WTC11 (cell line): ENCODE results near the gene RPP40. TPM values are rescaled to one million over a fixed set of nuclear protein-coding genes. Genes with fewer than 3 reads are reported as not detected.

ENCODE experiments used
- ATAC-seq: fragments of 200-7000 bp; cut with Tn5 transposase; 2 replicates; pipeline ENCODE4 v1.10.0; 2021; ENCODE audit warnings: mild to moderate bottlenecking, moderate library complexity
- CTCF ChIA-PET: fragments of 300-600 bp; sonication (Branson Sonifier 250); formaldehyde crosslinking; loops from one replicate; lab custom pipeline; 2021; ENCODE audit warnings: antibody characterized with exemption; lab: Charles Lee
- POLR2A ChIA-PET: fragments of 350-600 bp; sonication (Branson Sonifier 250); formaldehyde crosslinking; loops from one replicate; lab custom pipeline; 2021; ENCODE audit warnings: antibody characterized with exemption; lab: Charles Lee
- DNase-seq: peaks from one replicate; pipeline ENCODE4 v3.0.0; 2021; ENCODE audit warnings: low spot score
- H3K27ac Mint-ChIP-seq: 2 replicates; pipeline ENCODE4 v1.8.0; 2021; ENCODE audit warnings: mixed read lengths
- H3K27me3 Mint-ChIP-seq: 2 replicates; pipeline ENCODE4 v1.8.0; 2021; ENCODE audit warnings: low read depth, mild to moderate bottlenecking, moderate library complexity, mixed read lengths
- H3K36me3 Mint-ChIP-seq: 2 replicates; pipeline ENCODE4 v1.8.0; 2021; ENCODE audit warnings: mixed read lengths
- H3K4me1 Mint-ChIP-seq: 2 replicates; pipeline ENCODE4 v1.8.0; 2022; ENCODE audit warnings: mixed read lengths
- H3K4me3 Mint-ChIP-seq: 2 replicates; pipeline ENCODE4 v1.8.0; 2021; ENCODE audit warnings: mild to moderate bottlenecking, moderate library complexity, mixed read lengths
- H3K9me3 Mint-ChIP-seq: 2 replicates; pipeline ENCODE4 v1.8.0; 2021; ENCODE audit warnings: mixed read lengths
- ATF1 ChIP-seq: sonication (generic); formaldehyde crosslinking; IDR thresholded peaks from 2 replicates; pipeline ENCODE4 v1.8.1; 2023; ENCODE audit warnings: mild to moderate bottlenecking, moderate library complexity, missing genetic modification reagents
- CBFB ChIP-seq: sonication (generic); formaldehyde crosslinking; IDR thresholded peaks from 2 replicates; pipeline ENCODE4 v1.8.1; 2022; ENCODE audit warnings: mild to moderate bottlenecking, low read depth, missing genetic modification reagents
- CREB1 ChIP-seq: sonication (generic); formaldehyde crosslinking; IDR thresholded peaks from 2 replicates; pipeline ENCODE4 v1.8.0; 2023; ENCODE audit warnings: mild to moderate bottlenecking, missing genetic modification reagents
- ELF4 ChIP-seq: sonication (generic); formaldehyde crosslinking; IDR thresholded peaks from 2 replicates; pipeline ENCODE4 v1.8.1; 2022; ENCODE audit warnings: low read depth, mild to moderate bottlenecking, moderate library complexity, missing genetic modification reagents
- FOXJ3 ChIP-seq: sonication (generic); formaldehyde crosslinking; IDR thresholded peaks from 2 replicates; pipeline ENCODE4 v1.9.0; 2021; ENCODE audit warnings: missing genetic modification reagents, mild to moderate bottlenecking, borderline replicate concordance
- FOXP1 ChIP-seq: sonication (generic); formaldehyde crosslinking; IDR thresholded peaks from 2 replicates; pipeline ENCODE4 v1.8.0; 2022; ENCODE audit warnings: missing genetic modification reagents, mild to moderate bottlenecking, moderate library complexity, borderline replicate concordance
- GABPB1 ChIP-seq: sonication (generic); formaldehyde crosslinking; IDR thresholded peaks from 2 replicates; pipeline ENCODE4 v1.8.1; 2023; ENCODE audit warnings: mild to moderate bottlenecking, missing genetic modification reagents
- GRHL2 ChIP-seq: fragments of 250-450 bp; sonication (Bioruptor Pico); IDR thresholded peaks from 2 replicates; pipeline ENCODE4 v1.8.0; 2022; ENCODE audit warnings: mild to moderate bottlenecking, moderate library complexity; ENCODE audit not compliant: insufficient replicate concordance, severe bottlenecking
- GTF2I ChIP-seq: fragments of 250-450 bp; sonication (Bioruptor Pico); conservative IDR thresholded peaks from 2 replicates; pipeline ENCODE4 v1.4.0; 2021; ENCODE audit warnings: mild to moderate bottlenecking
- JUN ChIP-seq: sonication (generic); formaldehyde crosslinking; IDR thresholded peaks from 2 replicates; pipeline ENCODE4 v1.8.0; 2023; ENCODE audit warnings: mild to moderate bottlenecking, missing genetic modification reagents
- MYBL2 ChIP-seq: sonication (generic); formaldehyde crosslinking; IDR thresholded peaks from 2 replicates; pipeline ENCODE4 v1.8.1; 2023; ENCODE audit warnings: mild to moderate bottlenecking, moderate library complexity, missing genetic modification reagents
- NFATC4 ChIP-seq: fragments of 250-450 bp; sonication (Bioruptor Pico); IDR thresholded peaks from 2 replicates; pipeline ENCODE4 v1.9.0; 2021; ENCODE audit warnings: mild to moderate bottlenecking
- SMAD4 ChIP-seq: sonication (generic); formaldehyde crosslinking; IDR thresholded peaks from 2 replicates; pipeline ENCODE4 v1.8.0; 2022; ENCODE audit warnings: mild to moderate bottlenecking, missing genetic modification reagents
- TEAD1 ChIP-seq: sonication (generic); formaldehyde crosslinking; IDR thresholded peaks from 2 replicates; pipeline ENCODE4 v1.8.0; 2022; ENCODE audit warnings: mild to moderate bottlenecking, missing genetic modification reagents
- ZBTB21 ChIP-seq: sonication (generic); formaldehyde crosslinking; IDR thresholded peaks from 2 replicates; pipeline ENCODE4 v1.8.1; 2023; ENCODE audit warnings: mild to moderate bottlenecking, missing genetic modification reagents, borderline replicate concordance
- ZNF138 ChIP-seq: sonication (generic); formaldehyde crosslinking; conservative IDR thresholded peaks from 2 replicates; pipeline ENCODE4 v1.8.1; 2022; ENCODE audit warnings: mild to moderate bottlenecking, moderate library complexity, missing genetic modification reagents
- total RNA-seq: library from RNA; stranded (reverse); gene quantifications from 3 replicates; pipeline ENCODE4 v1.2.3, GENCODE V29; 2021
- TF ChIP-seq, protein P1 (sequence below): sonication (generic); formaldehyde crosslinking; IDR thresholded peaks from 2 replicates; pipeline ENCODE4 v1.8.1; 2022; ENCODE audit warnings: low read depth, missing genetic modification reagents, borderline replicate concordance
- TF ChIP-seq, protein P2 (sequence below): sonication (generic); formaldehyde crosslinking; IDR thresholded peaks from 2 replicates; pipeline ENCODE4 v1.8.1; 2023; ENCODE audit warnings: mild to moderate bottlenecking, moderate library complexity, missing genetic modification reagents
- TF ChIP-seq, protein P3 (sequence below): sonication (generic); formaldehyde crosslinking; IDR thresholded peaks from 2 replicates; pipeline ENCODE4 v1.8.0; 2023; ENCODE audit warnings: missing genetic modification reagents
- TF ChIP-seq, protein P4 (sequence below): sonication (generic); formaldehyde crosslinking; IDR thresholded peaks from 2 replicates; pipeline ENCODE4 v1.8.0; 2022; ENCODE audit warnings: mild to moderate bottlenecking, missing genetic modification reagents
- TF ChIP-seq, protein P5 (sequence below): sonication (generic); formaldehyde crosslinking; IDR thresholded peaks from 2 replicates; pipeline ENCODE4 v1.8.1; 2023; ENCODE audit warnings: mild to moderate bottlenecking, missing genetic modification reagents, borderline replicate concordance
- TF ChIP-seq, protein P6 (sequence below): sonication (generic); formaldehyde crosslinking; IDR thresholded peaks from 2 replicates; pipeline ENCODE4 v1.8.1; 2022; ENCODE audit warnings: missing genetic modification reagents, borderline replicate concordance

RPP40 gene
- total RNA-seq, 1 experiment from 2014 or later, result 12.2 TPM

DNA sequence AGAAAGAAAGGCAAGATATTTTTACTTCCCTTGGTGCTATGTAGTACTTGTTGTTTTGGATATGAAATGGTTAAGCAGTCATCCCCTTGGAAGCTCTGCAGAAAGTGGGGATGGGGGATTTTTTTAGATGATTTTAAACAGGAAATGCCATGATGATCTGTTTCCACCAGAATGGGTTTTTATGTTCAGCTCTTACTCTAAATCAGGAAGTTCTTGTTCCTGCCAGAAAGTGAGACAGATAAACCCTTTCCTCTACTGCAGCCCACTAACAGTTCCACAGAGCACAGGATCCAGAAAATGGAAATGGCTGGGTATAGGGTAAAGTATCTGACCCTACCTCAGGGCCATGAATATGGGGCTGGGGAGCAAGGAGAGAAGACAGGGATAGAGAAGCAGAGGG lies 49.2 kb upstream of the RPP40 start (continued):
- TF ChIP-seq, protein P1, sequence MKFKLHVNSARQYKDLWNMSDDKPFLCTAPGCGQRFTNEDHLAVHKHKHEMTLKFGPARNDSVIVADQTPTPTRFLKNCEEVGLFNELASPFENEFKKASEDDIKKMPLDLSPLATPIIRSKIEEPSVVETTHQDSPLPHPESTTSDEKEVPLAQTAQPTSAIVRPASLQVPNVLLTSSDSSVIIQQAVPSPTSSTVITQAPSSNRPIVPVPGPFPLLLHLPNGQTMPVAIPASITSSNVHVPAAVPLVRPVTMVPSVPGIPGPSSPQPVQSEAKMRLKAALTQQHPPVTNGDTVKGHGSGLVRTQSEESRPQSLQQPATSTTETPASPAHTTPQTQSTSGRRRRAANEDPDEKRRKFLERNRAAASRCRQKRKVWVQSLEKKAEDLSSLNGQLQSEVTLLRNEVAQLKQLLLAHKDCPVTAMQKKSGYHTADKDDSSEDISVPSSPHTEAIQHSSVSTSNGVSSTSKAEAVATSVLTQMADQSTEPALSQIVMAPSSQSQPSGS (CRISPR knock-in tag), result no peak
- TF ChIP-seq SMAD4 (CRISPR knock-in tag) (no peak), ELF4 (CRISPR knock-in tag) (no peak), GRHL2 (CRISPR knock-in tag) (no peak), GTF2I (CRISPR knock-in tag) (no peak), FOXJ3 (no peak)
- TF ChIP-seq, protein P2, sequence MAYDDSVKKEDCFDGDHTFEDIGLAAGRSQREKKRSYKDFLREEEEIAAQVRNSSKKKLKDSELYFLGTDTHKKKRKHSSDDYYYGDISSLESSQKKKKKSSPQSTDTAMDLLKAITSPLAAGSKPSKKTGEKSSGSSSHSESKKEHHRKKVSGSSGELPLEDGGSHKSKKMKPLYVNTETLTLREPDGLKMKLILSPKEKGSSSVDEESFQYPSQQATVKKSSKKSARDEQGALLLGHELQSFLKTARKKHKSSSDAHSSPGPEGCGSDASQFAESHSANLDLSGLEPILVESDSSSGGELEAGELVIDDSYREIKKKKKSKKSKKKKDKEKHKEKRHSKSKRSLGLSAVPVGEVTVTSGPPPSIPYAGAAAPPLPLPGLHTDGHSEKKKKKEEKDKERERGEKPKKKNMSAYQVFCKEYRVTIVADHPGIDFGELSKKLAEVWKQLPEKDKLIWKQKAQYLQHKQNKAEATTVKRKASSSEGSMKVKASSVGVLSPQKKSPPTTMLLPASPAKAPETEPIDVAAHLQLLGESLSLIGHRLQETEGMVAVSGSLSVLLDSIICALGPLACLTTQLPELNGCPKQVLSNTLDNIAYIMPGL (CRISPR knock-in tag), result no peak

DNA sequence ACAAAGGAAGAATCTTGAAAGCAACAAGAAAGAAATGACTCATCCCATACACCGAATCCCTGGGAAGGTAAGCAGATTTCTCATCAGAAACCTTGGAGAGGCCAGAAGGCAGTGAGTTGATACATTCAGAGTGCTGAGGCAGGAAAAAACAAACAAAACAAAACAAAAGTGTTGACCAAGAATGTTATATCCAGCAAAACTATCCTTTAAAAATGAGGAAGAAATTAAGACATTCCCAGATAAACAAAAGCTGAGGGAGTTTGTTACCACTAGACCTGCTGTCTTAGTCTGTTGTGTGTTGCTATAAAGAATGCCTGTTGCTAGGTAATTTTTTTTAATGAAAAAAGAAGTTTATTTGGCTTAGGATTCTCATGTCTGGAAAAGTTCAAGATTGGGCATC lies 47.6 kb upstream of the RPP40 start:
- peaks cover 20% of the 10 kb centered on the region for H3K36me3 Mint-ChIP-seq
- CTCF ChIA-PET, result no interaction called here
- DNase-seq (no peak), ATAC-seq (no peak)
- POLR2A ChIA-PET, result no interaction called here
- H3K27me3 Mint-ChIP-seq, result peaks cover 4% of the 10 kb centered on the region
- no peak overlapping the region for H3K4me3 Mint-ChIP-seq
- peaks cover 44% of the 10 kb centered on the region for H3K9me3 Mint-ChIP-seq
- TF ChIP-seq NFATC4 (CRISPR knock-in tag), result no peak
- TF ChIP-seq, protein P3, sequence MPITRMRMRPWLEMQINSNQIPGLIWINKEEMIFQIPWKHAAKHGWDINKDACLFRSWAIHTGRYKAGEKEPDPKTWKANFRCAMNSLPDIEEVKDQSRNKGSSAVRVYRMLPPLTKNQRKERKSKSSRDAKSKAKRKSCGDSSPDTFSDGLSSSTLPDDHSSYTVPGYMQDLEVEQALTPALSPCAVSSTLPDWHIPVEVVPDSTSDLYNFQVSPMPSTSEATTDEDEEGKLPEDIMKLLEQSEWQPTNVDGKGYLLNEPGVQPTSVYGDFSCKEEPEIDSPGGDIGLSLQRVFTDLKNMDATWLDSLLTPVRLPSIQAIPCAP (CRISPR knock-in tag), result no peak
- no peak overlapping the region for H3K27ac Mint-ChIP-seq
- H3K4me1 Mint-ChIP-seq, result peaks cover 9% of the 10 kb centered on the region

DNA sequence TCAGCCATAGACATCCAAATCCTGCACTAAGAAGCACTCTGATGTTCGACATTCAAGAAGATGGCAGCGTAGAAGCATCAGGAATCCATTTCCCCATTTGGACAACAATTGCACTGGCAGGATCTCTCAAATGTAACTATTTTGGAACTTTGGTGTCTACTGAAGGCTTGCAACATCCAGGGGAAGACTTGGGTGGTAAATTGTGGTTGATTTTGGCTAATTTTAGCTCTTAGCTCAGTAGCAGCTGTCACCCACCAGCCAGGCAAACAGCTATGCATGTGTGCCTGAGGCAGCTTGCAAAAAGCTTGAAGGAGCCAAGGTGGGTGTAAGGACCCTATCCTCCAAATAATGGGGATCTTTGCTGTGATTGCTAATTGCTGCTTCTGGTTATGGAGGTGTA lies 46.2 kb upstream of the RPP40 start:
- Mint-ChIP-seq H3K4me3 (no peak overlapping the region), H3K4me1 (peaks cover 9% of the 10 kb centered on the region), H3K9me3 (peaks cover 41% of the 10 kb centered on the region), H3K27ac (no peak overlapping the region)
- no peak for DNase-seq
- CTCF ChIA-PET, result no interaction called here
- no peak for ATAC-seq
- TF ChIP-seq FOXJ3 (no peak), MYBL2 (CRISPR knock-in tag) (no peak), GABPB1 (CRISPR knock-in tag) (no peak), ATF1 (no peak), CBFB (CRISPR knock-in tag) (no peak), FOXP1 (CRISPR knock-in tag) (no peak), GTF2I (CRISPR knock-in tag) (no peak), CREB1 (CRISPR knock-in tag) (no peak), ZNF138 (CRISPR knock-in tag) (no peak), GRHL2 (CRISPR knock-in tag) (no peak), JUN (no peak), ZBTB21 (CRISPR knock-in tag) (no peak), TEAD1 (CRISPR knock-in tag) (no peak)
- TF ChIP-seq, protein P4, sequence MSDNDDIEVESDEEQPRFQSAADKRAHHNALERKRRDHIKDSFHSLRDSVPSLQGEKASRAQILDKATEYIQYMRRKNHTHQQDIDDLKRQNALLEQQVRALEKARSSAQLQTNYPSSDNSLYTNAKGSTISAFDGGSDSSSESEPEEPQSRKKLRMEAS (CRISPR knock-in tag), result no peak
- TF ChIP-seq, protein P5, sequence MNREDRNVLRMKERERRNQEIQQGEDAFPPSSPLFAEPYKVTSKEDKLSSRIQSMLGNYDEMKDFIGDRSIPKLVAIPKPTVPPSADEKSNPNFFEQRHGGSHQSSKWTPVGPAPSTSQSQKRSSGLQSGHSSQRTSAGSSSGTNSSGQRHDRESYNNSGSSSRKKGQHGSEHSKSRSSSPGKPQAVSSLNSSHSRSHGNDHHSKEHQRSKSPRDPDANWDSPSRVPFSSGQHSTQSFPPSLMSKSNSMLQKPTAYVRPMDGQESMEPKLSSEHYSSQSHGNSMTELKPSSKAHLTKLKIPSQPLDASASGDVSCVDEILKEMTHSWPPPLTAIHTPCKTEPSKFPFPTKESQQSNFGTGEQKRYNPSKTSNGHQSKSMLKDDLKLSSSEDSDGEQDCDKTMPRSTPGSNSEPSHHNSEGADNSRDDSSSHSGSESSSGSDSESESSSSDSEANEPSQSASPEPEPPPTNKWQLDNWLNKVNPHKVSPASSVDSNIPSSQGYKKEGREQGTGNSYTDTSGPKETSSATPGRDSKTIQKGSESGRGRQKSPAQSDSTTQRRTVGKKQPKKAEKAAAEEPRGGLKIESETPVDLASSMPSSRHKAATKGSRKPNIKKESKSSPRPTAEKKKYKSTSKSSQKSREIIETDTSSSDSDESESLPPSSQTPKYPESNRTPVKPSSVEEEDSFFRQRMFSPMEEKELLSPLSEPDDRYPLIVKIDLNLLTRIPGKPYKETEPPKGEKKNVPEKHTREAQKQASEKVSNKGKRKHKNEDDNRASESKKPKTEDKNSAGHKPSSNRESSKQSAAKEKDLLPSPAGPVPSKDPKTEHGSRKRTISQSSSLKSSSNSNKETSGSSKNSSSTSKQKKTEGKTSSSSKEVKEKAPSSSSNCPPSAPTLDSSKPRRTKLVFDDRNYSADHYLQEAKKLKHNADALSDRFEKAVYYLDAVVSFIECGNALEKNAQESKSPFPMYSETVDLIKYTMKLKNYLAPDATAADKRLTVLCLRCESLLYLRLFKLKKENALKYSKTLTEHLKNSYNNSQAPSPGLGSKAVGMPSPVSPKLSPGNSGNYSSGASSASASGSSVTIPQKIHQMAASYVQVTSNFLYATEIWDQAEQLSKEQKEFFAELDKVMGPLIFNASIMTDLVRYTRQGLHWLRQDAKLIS (CRISPR knock-in tag), result no peak
- TF ChIP-seq, protein P6, sequence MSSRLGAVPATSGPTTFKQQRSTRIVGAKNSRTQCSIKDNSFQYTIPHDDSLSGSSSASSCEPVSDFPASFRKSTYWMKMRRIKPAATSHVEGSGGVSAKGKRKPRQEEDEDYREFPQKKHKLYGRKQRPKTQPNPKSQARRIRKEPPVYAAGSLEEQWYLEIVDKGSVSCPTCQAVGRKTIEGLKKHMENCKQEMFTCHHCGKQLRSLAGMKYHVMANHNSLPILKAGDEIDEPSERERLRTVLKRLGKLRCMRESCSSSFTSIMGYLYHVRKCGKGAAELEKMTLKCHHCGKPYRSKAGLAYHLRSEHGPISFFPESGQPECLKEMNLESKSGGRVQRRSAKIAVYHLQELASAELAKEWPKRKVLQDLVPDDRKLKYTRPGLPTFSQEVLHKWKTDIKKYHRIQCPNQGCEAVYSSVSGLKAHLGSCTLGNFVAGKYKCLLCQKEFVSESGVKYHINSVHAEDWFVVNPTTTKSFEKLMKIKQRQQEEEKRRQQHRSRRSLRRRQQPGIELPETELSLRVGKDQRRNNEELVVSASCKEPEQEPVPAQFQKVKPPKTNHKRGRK, result no peak
- TF ChIP-seq, all 79 proteins: peak for 0
- POLR2A ChIA-PET, result no interaction called here
- Mint-ChIP-seq H3K27me3 (peaks cover 4% of the 10 kb centered on the region), H3K36me3 (peaks cover 20% of the 10 kb centered on the region)
